GM23338 (cell line): Measurements from ENCODE around the gene MINDY4. TPM values are rescaled to one million over a fixed set of nuclear protein-coding genes. Genes with fewer than 3 reads are reported as not detected.

ENCODE experiments used
- ATAC-seq: fragments of 200-7000 bp; cut with Tn5 transposase; 3 replicates; pipeline ENCODE4 v1.9.1; 2020
- DNase-seq: peaks from one replicate; pipeline ENCODE4 v3.0.0-alpha.2; 2015; ENCODE audit warnings: low spot score
- H2AFZ ChIP-seq: fragments of 200-600 bp; sonication (generic); 2 replicates; pipeline ENCODE4 v1.8.0; 2016; ENCODE audit warnings: antibody characterized with exemption, mild to moderate bottlenecking, moderate library complexity
- H3F3A ChIP-seq: fragments of 200-600 bp; sonication (generic); replicated peaks from 2 replicates; pipeline ENCODE4 v1.8.0; 2017; ENCODE audit warnings: antibody characterized with exemption, mixed run types, low read depth
- H3K27ac ChIP-seq: fragments of 200-600 bp; sonication (generic); 2 replicates; pipeline ENCODE4 v1.6.1; 2016; ENCODE audit warnings: low read depth
- H3K27me3 ChIP-seq: fragments of 200-600 bp; sonication (generic); 2 replicates; pipeline ENCODE4 v1.8.0; 2016; ENCODE audit warnings: mild to moderate bottlenecking, mixed run types, moderate library complexity; ENCODE audit not compliant: insufficient read depth
- H3K36me3 ChIP-seq: fragments of 200-600 bp; sonication (generic); 2 replicates; pipeline ENCODE4 v1.8.0; 2016; ENCODE audit warnings: mild to moderate bottlenecking; ENCODE audit not compliant: insufficient read depth
- H3K4me1 ChIP-seq: fragments of 200-600 bp; sonication (generic); 2 replicates; pipeline ENCODE4 v1.8.0; 2016; ENCODE audit warnings: mild to moderate bottlenecking, moderate library complexity; ENCODE audit not compliant: insufficient read depth
- H3K4me2 ChIP-seq: fragments of 200-600 bp; sonication (generic); 2 replicates; pipeline ENCODE4 v1.7.1; 2017; ENCODE audit warnings: mixed run types
- H3K4me3 ChIP-seq: fragments of 200-600 bp; sonication (generic); 2 replicates; pipeline ENCODE4 v1.6.1; 2016; ENCODE audit warnings: mixed run types
- H3K79me2 ChIP-seq: fragments of 200-600 bp; sonication (generic); replicated peaks from 2 replicates; pipeline ENCODE4 v1.8.0; 2017; ENCODE audit warnings: mild to moderate bottlenecking; ENCODE audit not compliant: insufficient read depth
- H3K9me2 ChIP-seq: fragments of 200-600 bp; sonication (generic); 2 replicates; pipeline ENCODE4 v1.8.0; 2017; ENCODE audit not compliant: insufficient read depth
- H4K20me1 ChIP-seq: fragments of 200-600 bp; sonication (generic); replicated peaks from 2 replicates; pipeline ENCODE4 v1.8.0; 2017; ENCODE audit warnings: mild to moderate bottlenecking; ENCODE audit not compliant: insufficient read depth
- H3K27ac Mint-ChIP-seq: 2 replicates; pipeline ENCODE4 v1.8.0; 2020; ENCODE audit warnings: inconsistent platforms, mild to moderate bottlenecking, moderate library complexity, mixed read lengths
- H3K27me3 Mint-ChIP-seq: 3 replicates; pipeline ENCODE4 v1.8.0; 2022; ENCODE audit warnings: low read depth, mild to moderate bottlenecking, moderate library complexity, mixed read lengths, inconsistent platforms; ENCODE audit not compliant: insufficient read depth, poor library complexity
- H3K36me3 Mint-ChIP-seq: 3 replicates; pipeline ENCODE4 v1.8.0; 2021; ENCODE audit warnings: low read depth, mild to moderate bottlenecking, inconsistent platforms, moderate library complexity, mixed read lengths
- H3K4me1 Mint-ChIP-seq: 3 replicates; pipeline ENCODE4 v1.8.0; 2020; ENCODE audit warnings: mild to moderate bottlenecking, inconsistent platforms, mixed read lengths
- H3K4me3 Mint-ChIP-seq: 3 replicates; pipeline ENCODE4 v1.8.0; 2021; ENCODE audit warnings: moderate library complexity, mild to moderate bottlenecking, inconsistent platforms, mixed read lengths
- H3K9me3 Mint-ChIP-seq: 3 replicates; pipeline ENCODE4 v1.8.0; 2020; ENCODE audit warnings: moderate library complexity, mild to moderate bottlenecking, inconsistent platforms, mixed read lengths
- CREB1 ChIP-seq: fragments of 250-450 bp; sonication (Bioruptor Pico); IDR thresholded peaks from 2 replicates; pipeline ENCODE4 v1.5.0; 2020; ENCODE audit warnings: low read depth, mild to moderate bottlenecking, moderate library complexity
- ETS1 ChIP-seq: IDR thresholded peaks from 2 replicates; pipeline ENCODE4 v1.6.1; 2016; ENCODE audit warnings: antibody characterized with exemption
- EZH2phosphoT487 ChIP-seq: fragments of 200-600 bp; sonication (generic); IDR thresholded peaks from one replicate; pipeline ENCODE4 v1.8.1; 2018; ENCODE audit warnings: antibody characterized with exemption; ENCODE audit not compliant: unreplicated experiment
- JUNB ChIP-seq: IDR thresholded peaks from one replicate; pipeline ENCODE4 v1.6.1; 2016; ENCODE audit warnings: antibody characterized with exemption; ENCODE audit not compliant: unreplicated experiment
- REST ChIP-seq: IDR thresholded peaks from one replicate; pipeline ENCODE4 v1.6.1; 2018; ENCODE audit warnings: antibody characterized with exemption; ENCODE audit not compliant: unreplicated experiment
- STAT1 ChIP-seq: IDR thresholded peaks from one replicate; pipeline ENCODE4 v1.6.1; 2016; ENCODE audit warnings: antibody characterized with exemption; ENCODE audit not compliant: unreplicated experiment
- polyA plus RNA-seq: library from polyadenylated mRNA; unstranded; fragments of >200 nt; fragmentation: Nextera tagmentation; extraction: Ambion mirVana; gene quantifications from 2 replicates; pipeline ENCODE4 v1.2.1, GENCODE V29; 2016
- total RNA-seq: library from RNA; depleted of rRNA; stranded (reverse); fragments of >200 nt; shearing (Covaris generic); gene quantifications from 2 replicates; pipeline ENCODE4 v1.2.3, GENCODE V29; 2014

The MINDY4 gene
- total and polyA plus RNA-seq, 2 experiments from 2014 or later, result 1.7 to 4.4 TPM

GRCh38 chr7:30730996-30731395 is 40.2 kb upstream of the MINDY4 start:
- Histone ChIP-seq H3K27ac (no peak overlapping the region), H3K4me2 (no peak overlapping the region), H3K4me3 (no peak overlapping the region), H3K4me1 (peaks cover 25% of the 10 kb centered on the region), H3K9me2 (no peaks in the 10 kb centered on the region), H2AFZ (no peak overlapping the region), H3K27me3 (no peaks in the 10 kb centered on the region), H4K20me1 (no peaks in the 10 kb centered on the region), H3K36me3 (no peaks in the 10 kb centered on the region), H3F3A (peaks cover 3% of the 10 kb centered on the region; the same call in 1 of the 2 replicates), H3K79me2 (no peaks in the 10 kb centered on the region)
- Mint-ChIP-seq H3K4me3 (no peak overlapping the region), H3K27ac (no peak overlapping the region), H3K27me3 (peaks cover 18% of the 10 kb centered on the region), H3K36me3 (peaks cover 4% of the 10 kb centered on the region; the same call in 2 of the 3 replicates), H3K9me3 (peaks cover 4% of the 10 kb centered on the region; the same call in 2 of the 3 replicates), H3K4me1 (peaks cover 41% of the 10 kb centered on the region)
- ATAC-seq, result no peak
- TF ChIP-seq CREB1 (CRISPR knock-in tag), result no peak
- DNase-seq, result no peak

- Histone ChIP-seq H4K20me1 (no peaks in the 10 kb centered on the region), H3K27me3 (no peaks in the 10 kb centered on the region), H3K4me3 (no peak overlapping the region), H3K36me3 (no peaks in the 10 kb centered on the region), H3F3A (peaks cover 3% of the 10 kb centered on the region; the same call in 1 of the 2 replicates), H3K27ac (no peak overlapping the region), H3K9me2 (no peaks in the 10 kb centered on the region), H3K4me1 (peaks cover 21% of the 10 kb centered on the region), H3K4me2 (no peak overlapping the region), H3K79me2 (no peaks in the 10 kb centered on the region), H2AFZ (no peak overlapping the region)
- H3K36me3 Mint-ChIP-seq, result peaks cover 4% of the 10 kb centered on the region; the same call in 2 of the 3 replicates
- H3K9me3 Mint-ChIP-seq, result peaks cover 4% of the 10 kb centered on the region; the same call in 2 of the 3 replicates
- no peak overlapping the region; the same call in 1 of the 2 replicates for H3K27ac Mint-ChIP-seq
- H3K4me1 Mint-ChIP-seq, result peaks cover 37% of the 10 kb centered on the region
- peaks cover 18% of the 10 kb centered on the region for H3K27me3 Mint-ChIP-seq
- ATAC-seq, result no peak
- H3K4me3 Mint-ChIP-seq, result no peak overlapping the region
- no peak for TF ChIP-seq JUNB
- no peak for TF ChIP-seq ETS1
- TF ChIP-seq EZH2phosphoT487, result no peak
- no peak for TF ChIP-seq STAT1
- no peak for TF ChIP-seq REST
- DNase-seq, result no peak
Observed at GRCh38 chr7:30731581-30731980, 39.6 kb upstream of the MINDY4 start.
